ENCODE data around the gene CDC37L1.

- TF ChIP-seq CTCF (IDR thresholded peaks at IDR 0.05) (no peak), POLR2A (IDR thresholded peaks at IDR 0.05) (no peak)
Observed at GRCh38 chr9:4717815-4718214, 38.4 kb downstream of the CDC37L1 start.
